HepG2 (cell line): Measurements from ENCODE around the gene TLN1. TPM values are rescaled to one million over a fixed set of nuclear protein-coding genes. Genes with fewer than 3 reads are reported as not detected.
A peak's percentile ranks its signal among the peaks of the same experiment; 100 is the strongest.

Source experiments
- ATF7 ChIP-seq, 2 experiments: fragments of 450-650 bp in 1 of 2; sonication (generic) in 1 of 2; formaldehyde crosslinking in 1 of 2; IDR thresholded peaks; 2 replicates each; pipeline versions ENCODE4 v1.4.0 to v1.6.1; 2016 to 2020; ENCODE audit warnings: antibody characterized with exemption in 1 of 2, mild to moderate bottlenecking in 1 of 2, missing genetic modification reagents in 1 of 2
- ATF7-NPFF ChIP-seq: sonication (generic); formaldehyde crosslinking; IDR thresholded peaks from 2 replicates; pipeline ENCODE4 v1.8.1; 2023; ENCODE audit warnings: mild to moderate bottlenecking, low read depth, missing genetic modification reagents, moderate library complexity
- GATAD1 ChIP-seq: IDR thresholded peaks from 2 replicates; pipeline ENCODE4 v1.6.1; 2016; ENCODE audit warnings: missing genetic modification reagents, missing compliant biosample characterization
- GFI1 ChIP-seq: sonication (generic); formaldehyde crosslinking; IDR thresholded peaks from 2 replicates; pipeline ENCODE4 v1.5.0; 2020; ENCODE audit warnings: missing genetic modification reagents, mild to moderate bottlenecking, borderline replicate concordance
- GZF1 ChIP-seq: sonication (generic); formaldehyde crosslinking; IDR thresholded peaks from 2 replicates; pipeline ENCODE4 v1.5.1; 2020; ENCODE audit warnings: mild to moderate bottlenecking, missing genetic modification reagents
- HNRNPL ChIP-seq: fragments of 200-400 bp; formaldehyde crosslinking; IDR thresholded peaks from 2 replicates; pipeline ENCODE4 v1.6.1; 2017; ENCODE audit warnings: mild to moderate bottlenecking, low read depth, low read length
- IRF9 ChIP-seq: sonication (generic); formaldehyde crosslinking; IDR thresholded peaks from 2 replicates; pipeline ENCODE4 v1.8.0; 2022; ENCODE audit warnings: missing genetic modification reagents, mild to moderate bottlenecking, borderline replicate concordance
- JUNB ChIP-seq: sonication (generic); formaldehyde crosslinking; IDR thresholded peaks from 2 replicates; pipeline ENCODE4 v1.8.0; 2022; ENCODE audit warnings: missing genetic modification reagents, mild to moderate bottlenecking, borderline replicate concordance
- KAT2B ChIP-seq: fragments of 150-350 bp; IDR thresholded peaks from 2 replicates; pipeline ENCODE4 v1.6.1; 2014; ENCODE audit warnings: low read depth, low read length, borderline replicate concordance
- KLF6 ChIP-seq: IDR thresholded peaks from 2 replicates; pipeline ENCODE4 v1.8.0; 2016; ENCODE audit warnings: missing biosample characterization, missing genetic modification reagents
- MZF1 ChIP-seq: sonication (generic); formaldehyde crosslinking; IDR thresholded peaks from 2 replicates; pipeline ENCODE4 v1.8.1; 2023; ENCODE audit warnings: mild to moderate bottlenecking, missing genetic modification reagents, borderline replicate concordance
- NFATC3 ChIP-seq: sonication (generic); formaldehyde crosslinking; IDR thresholded peaks from 2 replicates; pipeline ENCODE4 v1.5.1; 2020; ENCODE audit warnings: mild to moderate bottlenecking, missing genetic modification reagents
- NR2F6 ChIP-seq, 2 experiments: IDR thresholded peaks; 2 replicates each; pipeline ENCODE4 v1.6.1; 2016; ENCODE audit warnings: antibody characterized with exemption in 1 of 2, mild to moderate bottlenecking in 1 of 2
- PCBP2 ChIP-seq: fragments of 200-400 bp; formaldehyde crosslinking; optimal IDR thresholded peaks from 2 replicates; pipeline ENCODE3; 2018; ENCODE audit warnings: low read length, low read depth; ENCODE audit not compliant: poor library complexity, severe bottlenecking
- POLR2G ChIP-seq: fragments of 200-400 bp; formaldehyde crosslinking; IDR thresholded peaks from 2 replicates; pipeline ENCODE4 v1.6.1; 2018; ENCODE audit warnings: mild to moderate bottlenecking, low read depth, low read length, moderate library complexity
- SKI ChIP-seq: fragments of 450-650 bp; IDR thresholded peaks from one replicate; pipeline ENCODE4 v1.6.1; 2018; ENCODE audit warnings: mild to moderate bottlenecking; ENCODE audit not compliant: partially characterized antibody
- ZBTB2 ChIP-seq: sonication (generic); formaldehyde crosslinking; IDR thresholded peaks from 2 replicates; pipeline ENCODE4 v1.8.0; 2022; ENCODE audit warnings: low read depth, missing genetic modification reagents
- ZNF275 ChIP-seq: sonication (generic); formaldehyde crosslinking; IDR thresholded peaks from 2 replicates; pipeline ENCODE4 v1.8.0; 2022; ENCODE audit warnings: missing genetic modification reagents, mild to moderate bottlenecking, inconsistent platforms, borderline replicate concordance
- ZNF557 ChIP-seq: sonication (generic); formaldehyde crosslinking; IDR thresholded peaks from 2 replicates; pipeline ENCODE4 v1.4.0; 2020; ENCODE audit warnings: missing genetic modification reagents
- ZNF574 ChIP-seq: sonication (generic); formaldehyde crosslinking; IDR thresholded peaks from 2 replicates; pipeline ENCODE4 v1.4.0; 2020; ENCODE audit warnings: missing genetic modification reagents
- ZNF605 ChIP-seq: sonication (generic); formaldehyde crosslinking; IDR thresholded peaks from 2 replicates; pipeline ENCODE4 v1.8.0; 2022; ENCODE audit warnings: mild to moderate bottlenecking, missing genetic modification reagents
- polyA plus RNA-seq, 8 experiments: library from polyadenylated mRNA; depleted of rRNA in 3 of 8; stranded (reverse) in 7 of 8; unstranded in 1 of 8; fragments of >200 nt; fragmentation: Illumina TruSeq in 4 of 8; extraction: Trizol in 4 of 8; gene quantifications; 2 replicates each; pipeline versions ENCODE4 v1.2.1 to v1.2.3, GENCODE V29; 2011 to 2016; ENCODE audit warnings: low read depth in 4 of 8, missing spikeins in 1 of 8, mixed read lengths in 1 of 8; ENCODE audit not compliant: insufficient read depth in 1 of 8
- total RNA-seq, 5 experiments: library from RNA; depleted of rRNA; stranded (reverse); fragments of >200 nt; fragmentation: Illumina TruSeq; extraction: Trizol; gene quantifications; 2 replicates each; pipeline ENCODE4 v1.2.3, GENCODE V29; 2016; ENCODE audit warnings: low read depth in 1 of 5

The TLN1 gene
- total and polyA plus RNA-seq, 2 of the 13 experiments (the other 11 are each of a cell fraction or from before 2014, with no cell fraction given): 35.2 to 51.8 TPM

GRCh38 chr9:35757226-35757891 is 25.4 kb upstream of the TLN1 start (continued):
- TF ChIP-seq NR2F6 (IDR thresholded peaks at IDR 0.05) (no peak), NR2F6 (CRISPR knock-in tag; IDR thresholded peaks at IDR 0.05) (no peak), POLR2G (peak; percentile 71), JUNB (no peak), ZNF574 (peak; percentile 2; the same call in 1 of the 2 replicates), KAT2B (no peak), IRF9 (CRISPR knock-in tag) (no peak; the same call in 1 of the 2 replicates), SKI (no peak), ATF7 (IDR thresholded peaks at IDR 0.05) (no peak), ATF7 (CRISPR knock-in tag; IDR thresholded peaks at IDR 0.05) (no peak), ZNF605 (peak; percentile 21; the same call in 1 of the 2 replicates), GFI1 (CRISPR knock-in tag) (no peak), HNRNPL (no peak), PCBP2 (peak; percentile 63), ZBTB2 (0 out of 2 replicates have a peak, but pooled peaks have one; percentile 11), GATAD1 (CRISPR knock-in tag) (no peak; the same call in 1 of the 2 replicates), ATF7-NPFF (CRISPR knock-in tag) (0 out of 2 replicates have a peak, but pooled peaks have one; percentile 6), NFATC3 (CRISPR knock-in tag) (no peak), GZF1 (CRISPR knock-in tag) (0 out of 2 replicates have a peak, but pooled peaks have one; percentile 7), KLF6 (CRISPR knock-in tag) (peak; percentile 23; the same call in 1 of the 2 replicates), MZF1 (CRISPR knock-in tag) (no peak), ZNF557 (CRISPR knock-in tag) (0 out of 2 replicates have a peak, but pooled peaks have one; percentile 53), ZNF275 (CRISPR knock-in tag) (no peak; the same call in 1 of the 2 replicates)
